ENCODE measurements around the gene GNG8.

GNG8 gene

GRCh38 chr19:46624958-46625661 lies 10.9 kb downstream of the GNG8 start, which contains the start of gene PTGIR:
Gene PTGIR, minus strand, starts transcription at chr19:46625089. Its CDS starts 864 bp downstream, at chr19:46624225.
- ChIA-PET POLR2A (no interaction called here), CTCF (interaction anchor here (1.3 kb wide), 1 partner anchor 11 kb away, joined by 4 read pairs; no protein-coding TSS in a partner anchor)
- DNase-seq (ENCODE audit: extremely low spot score) = no peak
- TF ChIP-seq FOXK2 (IDR thresholded peaks at IDR 0.05) = no peak
- no peak for TF ChIP-seq LEF1 (IDR thresholded peaks at IDR 0.05; ENCODE audit: borderline replicate concordance)
- no peak for TF ChIP-seq SP1 (IDR thresholded peaks at IDR 0.05)
- TF ChIP-seq HDGF (IDR thresholded peaks at IDR 0.05; ENCODE audit: borderline replicate concordance) = no peak
- TF ChIP-seq FOXM1 (IDR thresholded peaks at IDR 0.05; ENCODE audit: borderline replicate concordance) = no peak
- TF ChIP-seq, protein P1, sequence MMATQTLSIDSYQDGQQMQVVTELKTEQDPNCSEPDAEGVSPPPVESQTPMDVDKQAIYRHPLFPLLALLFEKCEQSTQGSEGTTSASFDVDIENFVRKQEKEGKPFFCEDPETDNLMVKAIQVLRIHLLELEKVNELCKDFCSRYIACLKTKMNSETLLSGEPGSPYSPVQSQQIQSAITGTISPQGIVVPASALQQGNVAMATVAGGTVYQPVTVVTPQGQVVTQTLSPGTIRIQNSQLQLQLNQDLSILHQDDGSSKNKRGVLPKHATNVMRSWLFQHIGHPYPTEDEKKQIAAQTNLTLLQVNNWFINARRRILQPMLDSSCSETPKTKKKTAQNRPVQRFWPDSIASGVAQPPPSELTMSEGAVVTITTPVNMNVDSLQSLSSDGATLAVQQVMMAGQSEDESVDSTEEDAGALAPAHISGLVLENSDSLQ (IDR thresholded peaks at IDR 0.05) = no peak
- no peak for TF ChIP-seq BHLHE40 (IDR thresholded peaks at IDR 0.05; ENCODE audit: borderline replicate concordance)
- no peak for TF ChIP-seq FOXA1 (IDR thresholded peaks at IDR 0.05)
- no peak for TF ChIP-seq ZNF384 (IDR thresholded peaks at IDR 0.05)
- no peak for TF ChIP-seq L3MBTL2 (conservative IDR thresholded peaks at IDR 0.05)
- no peak for TF ChIP-seq ELF4 (IDR thresholded peaks at IDR 0.05)
- no peak for TF ChIP-seq TARDBP (IDR thresholded peaks at IDR 0.05)
- TF ChIP-seq SUZ12 (IDR thresholded peaks at IDR 0.05) = no peak
- no peak for TF ChIP-seq ARNT (IDR thresholded peaks at IDR 0.05)
- TF ChIP-seq NFRKB (IDR thresholded peaks at IDR 0.05) = no peak
- TF ChIP-seq CTBP1 (IDR thresholded peaks at IDR 0.05; ENCODE audit: borderline replicate concordance) = no peak

- CTCF ChIA-PET = interaction anchor here (1.3 to 1.5 kb wide), 2 partner anchors 10 to 37 kb away, joined by 3 to 4 read pairs; partner anchors contain the start of gene DACT3
- POLR2A ChIA-PET = interaction anchor here (0.7 kb wide), 1 partner anchor 24 kb away, joined by 3 read pairs; no protein-coding TSS in a partner anchor
- TF ChIP-seq CTBP1 (IDR thresholded peaks at IDR 0.05; ENCODE audit: borderline replicate concordance) = no peak
- no peak for TF ChIP-seq L3MBTL2 (conservative IDR thresholded peaks at IDR 0.05)
- TF ChIP-seq, protein P1 (IDR thresholded peaks at IDR 0.05) = no peak
- TF ChIP-seq SUZ12 (IDR thresholded peaks at IDR 0.05) = no peak
- no peak for DNase-seq (ENCODE audit: extremely low spot score)
Observed at GRCh38 chr19:46623915-46624502, 12.0 kb downstream of the GNG8 start.

GRCh38 chr19:46622118-46622446 lies 13.9 kb downstream of the GNG8 start:
- TF ChIP-seq ZNF384 (IDR thresholded peaks at IDR 0.05) (no peak), HDGF (IDR thresholded peaks at IDR 0.05; ENCODE audit: borderline replicate concordance) (no peak), FOXM1 (IDR thresholded peaks at IDR 0.05; ENCODE audit: borderline replicate concordance) (no peak), SP1 (IDR thresholded peaks at IDR 0.05) (no peak), ARNT (IDR thresholded peaks at IDR 0.05) (no peak), SUZ12 (IDR thresholded peaks at IDR 0.05) (no peak), NFRKB (IDR thresholded peaks at IDR 0.05) (no peak), L3MBTL2 (conservative IDR thresholded peaks at IDR 0.05) (no peak)
- TF ChIP-seq, protein P1 (IDR thresholded peaks at IDR 0.05) = no peak
- POLR2A ChIA-PET = interaction anchor here (1.5 kb wide), 1 partner anchor 21 kb away, joined by 3 read pairs; the partner anchor contains the start of gene CALM3
- CTCF ChIA-PET = interaction anchor here (0.6 to 1.2 kb wide), 2 partner anchors 8 to 40 kb away, joined by 3 read pairs; no protein-coding TSS in a partner anchor
- DNase-seq (ENCODE audit: extremely low spot score) = no peak

- ChIA-PET CTCF (interaction anchor here (0.6 to 1.2 kb wide), 2 partner anchors 41 to 148 kb away, joined by 3 to 5 read pairs; no protein-coding TSS in a partner anchor), POLR2A (interaction anchor here (1.5 kb wide), 1 partner anchor 20 kb away, joined by 3 read pairs; the partner anchor contains the start of gene CALM3)
- TF ChIP-seq SP1 (IDR thresholded peaks at IDR 0.05) = no peak
- TF ChIP-seq TARDBP (IDR thresholded peaks at IDR 0.05) = no peak
- TF ChIP-seq NFRKB (IDR thresholded peaks at IDR 0.05) = no peak
- TF ChIP-seq L3MBTL2 (conservative IDR thresholded peaks at IDR 0.05) = no peak
- TF ChIP-seq ZNF384 (IDR thresholded peaks at IDR 0.05) = no peak
- TF ChIP-seq FOXA1 (IDR thresholded peaks at IDR 0.05) = no peak
- no peak for TF ChIP-seq SUZ12 (IDR thresholded peaks at IDR 0.05)
- no peak for TF ChIP-seq CTBP1 (IDR thresholded peaks at IDR 0.05; ENCODE audit: borderline replicate concordance)
- TF ChIP-seq, protein P1 (IDR thresholded peaks at IDR 0.05) = no peak
- no peak for DNase-seq (ENCODE audit: extremely low spot score)
Observed at GRCh38 chr19:46621191-46622117, 14.5 kb downstream of the GNG8 start.

DNA sequence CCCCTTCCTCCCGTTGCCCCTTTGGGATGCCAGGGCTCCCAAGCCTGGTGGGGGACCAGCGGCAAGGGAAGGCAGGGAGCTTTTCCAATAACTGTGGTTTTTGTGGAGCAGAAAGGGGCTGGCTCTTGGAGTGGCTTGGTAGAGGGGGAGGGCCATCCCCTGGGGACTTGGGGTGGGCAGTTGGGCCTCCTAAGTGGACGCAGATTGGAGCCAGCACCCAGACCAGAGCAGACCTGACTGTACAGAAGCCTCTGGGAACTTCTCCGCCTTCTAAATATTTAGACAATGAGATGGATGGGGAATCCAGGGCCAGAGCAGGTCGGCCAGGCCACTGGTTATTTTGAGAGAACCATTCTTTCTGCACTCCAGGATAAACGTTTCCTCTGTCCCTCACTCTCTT lies 15.3 kb downstream of the GNG8 start:
- TF ChIP-seq FOXA1 (IDR thresholded peaks at IDR 0.05) (no peak), LEF1 (IDR thresholded peaks at IDR 0.05; ENCODE audit: borderline replicate concordance) (no peak), ARNT (IDR thresholded peaks at IDR 0.05) (no peak), FOXK2 (IDR thresholded peaks at IDR 0.05) (no peak), ZNF384 (IDR thresholded peaks at IDR 0.05) (no peak), SUZ12 (IDR thresholded peaks at IDR 0.05) (no peak), TARDBP (IDR thresholded peaks at IDR 0.05) (no peak)
- TF ChIP-seq, protein P1 (IDR thresholded peaks at IDR 0.05) = no peak
- ChIA-PET CTCF (interaction anchor here (0.6 kb wide), 1 partner anchor 149 kb away, joined by 5 read pairs; no protein-coding TSS in a partner anchor), POLR2A (interaction anchor here (1.5 kb wide), 1 partner anchor 20 kb away, joined by 3 read pairs; the partner anchor contains the start of gene CALM3)
- no peak for DNase-seq (ENCODE audit: extremely low spot score)
